ENCODE data around the gene FARP1.

FARP1 gene

DNA sequence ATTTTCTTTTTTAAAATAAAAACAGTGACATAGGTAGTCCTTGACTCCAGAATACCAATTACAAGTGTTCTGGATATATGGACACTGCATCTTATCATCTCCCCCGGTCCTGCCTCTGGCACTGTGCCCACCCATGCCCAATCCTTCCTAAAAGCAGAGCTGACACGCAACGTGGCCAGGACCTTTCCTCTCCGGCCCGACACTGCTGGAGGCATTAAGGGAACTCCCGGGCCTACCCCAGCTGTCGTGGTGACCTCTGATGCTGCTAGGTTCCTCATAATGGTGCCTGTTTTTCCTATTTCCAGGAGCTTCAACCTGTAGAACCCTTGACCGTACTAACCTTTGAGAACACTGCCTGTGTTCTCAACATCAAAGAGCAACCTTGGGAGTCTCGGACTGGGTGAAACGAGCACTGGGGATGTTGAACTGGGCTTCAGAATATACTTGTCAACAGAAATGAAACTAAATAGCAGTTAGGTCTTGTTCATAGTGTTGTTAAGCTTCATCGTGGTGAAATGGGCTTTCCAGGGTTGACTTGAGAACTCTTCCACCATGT, 48.1 kb downstream of the FARP1 start:
- Histone ChIP-seq H3K9me3 (ENCODE audit: control insufficient read depth, low read length) (no peaks in the 10 kb centered on the region), H3K9ac (no peak overlapping the region), H3K4me1 (no peaks in the 10 kb centered on the region), H2AFZ (no peak overlapping the region), H3K27ac (no peak overlapping the region), H3K4me2 (ENCODE audit: low read length) (no peak overlapping the region), H3K4me3 (ENCODE audit: low read depth, low read length) (no peak overlapping the region), H3K36me3 (ENCODE audit: control insufficient read depth, insufficient read depth, low read length) (no peaks in the 10 kb centered on the region), H3K79me2 (peaks cover 3% of the 10 kb centered on the region), H3K27me3 (ENCODE audit: control insufficient read depth, insufficient read depth, low read length) (no peaks in the 10 kb centered on the region)
- no peak for TF ChIP-seq CTCF (IDR thresholded peaks at IDR 0.05)

GRCh38 chr13:98192008-98192407, 49.1 kb downstream of the FARP1 start:
- Histone ChIP-seq H3K9me3 (ENCODE audit: control insufficient read depth, low read length) (no peaks in the 10 kb centered on the region), H3K4me1 (no peaks in the 10 kb centered on the region), H3K4me3 (ENCODE audit: low read depth, low read length) (no peak overlapping the region), H3K4me2 (ENCODE audit: low read length) (no peak overlapping the region), H3K27me3 (ENCODE audit: control insufficient read depth, insufficient read depth, low read length) (no peaks in the 10 kb centered on the region), H3K9ac (no peak overlapping the region), H3K79me2 (peaks cover 3% of the 10 kb centered on the region), H3K27ac (no peak overlapping the region), H3K36me3 (ENCODE audit: control insufficient read depth, insufficient read depth, low read length) (no peaks in the 10 kb centered on the region), H2AFZ (no peak overlapping the region)
- no peak for TF ChIP-seq CTCF (IDR thresholded peaks at IDR 0.05)

- no peak overlapping the region for H3K9ac ChIP-seq
- H3K4me1 ChIP-seq = no peaks in the 10 kb centered on the region
- no peak overlapping the region for H2AFZ ChIP-seq
- H3K4me3 ChIP-seq (ENCODE audit: low read depth, low read length) = no peak overlapping the region
- no peaks in the 10 kb centered on the region for H3K9me3 ChIP-seq (ENCODE audit: control insufficient read depth, low read length)
- H3K27me3 ChIP-seq (ENCODE audit: control insufficient read depth, insufficient read depth, low read length) = no peaks in the 10 kb centered on the region
- H3K79me2 ChIP-seq = peaks cover 2% of the 10 kb centered on the region
- TF ChIP-seq CTCF (IDR thresholded peaks at IDR 0.05) = no peak
- no peak overlapping the region for H3K4me2 ChIP-seq (ENCODE audit: low read length)
- no peaks in the 10 kb centered on the region for H3K36me3 ChIP-seq (ENCODE audit: control insufficient read depth, insufficient read depth, low read length)
- H3K27ac ChIP-seq = no peak overlapping the region
Observed at GRCh38 chr13:98195054-98195791, 52.3 kb downstream of the FARP1 start.

GRCh38 chr13:98198683-98199082, 55.8 kb downstream of the FARP1 start:
- no peak overlapping the region for H3K27ac ChIP-seq
- TF ChIP-seq CTCF (IDR thresholded peaks at IDR 0.05) = no peak
- H3K9me3 ChIP-seq (ENCODE audit: control insufficient read depth, low read length) = no peaks in the 10 kb centered on the region
- no peaks in the 10 kb centered on the region for H3K36me3 ChIP-seq (ENCODE audit: control insufficient read depth, insufficient read depth, low read length)
- H3K79me2 ChIP-seq = peaks cover 2% of the 10 kb centered on the region
- no peak overlapping the region for H2AFZ ChIP-seq
- no peak overlapping the region for H3K9ac ChIP-seq
- no peaks in the 10 kb centered on the region for H3K27me3 ChIP-seq (ENCODE audit: control insufficient read depth, insufficient read depth, low read length)
- H3K4me1 ChIP-seq = no peaks in the 10 kb centered on the region
- H3K4me3 ChIP-seq (ENCODE audit: low read depth, low read length) = no peak overlapping the region
- no peak overlapping the region for H3K4me2 ChIP-seq (ENCODE audit: low read length)

DNA sequence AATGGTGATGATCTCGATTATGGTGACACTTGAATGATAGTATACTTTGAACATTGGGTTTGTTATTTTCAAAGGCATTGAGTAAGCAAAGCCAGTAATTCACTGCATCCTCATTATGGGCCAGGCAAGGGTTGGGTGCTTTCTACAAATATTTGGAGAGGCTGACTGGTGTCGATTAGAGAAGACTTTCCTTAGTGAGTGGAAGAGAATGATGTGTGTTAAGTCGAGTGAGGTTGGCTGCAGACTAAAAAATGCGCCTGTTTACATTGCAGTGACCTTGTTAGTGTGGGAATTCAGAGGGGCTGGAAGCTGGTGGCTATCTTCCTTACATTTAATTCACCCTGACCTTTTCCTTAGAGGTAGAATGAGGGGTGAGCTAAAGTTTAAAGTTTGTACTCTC, 56.6 kb downstream of the FARP1 start:
- H3K4me2 ChIP-seq (ENCODE audit: low read length) = no peak overlapping the region
- no peaks in the 10 kb centered on the region for H3K4me1 ChIP-seq
- no peaks in the 10 kb centered on the region for H3K9me3 ChIP-seq (ENCODE audit: control insufficient read depth, low read length)
- no peak overlapping the region for H3K27ac ChIP-seq
- no peaks in the 10 kb centered on the region for H3K36me3 ChIP-seq (ENCODE audit: control insufficient read depth, insufficient read depth, low read length)
- H3K79me2 ChIP-seq = peaks cover 4% of the 10 kb centered on the region
- no peak overlapping the region for H3K9ac ChIP-seq
- no peak for TF ChIP-seq CTCF (IDR thresholded peaks at IDR 0.05)
- H3K4me3 ChIP-seq (ENCODE audit: low read depth, low read length) = no peak overlapping the region
- no peak overlapping the region for H2AFZ ChIP-seq
- H3K27me3 ChIP-seq (ENCODE audit: control insufficient read depth, insufficient read depth, low read length) = no peaks in the 10 kb centered on the region

Measured in parathyroid adenoma (tissue), 2 donors.